H1 (cell line): Measurements from ENCODE around the gene NCK2. TPM values are rescaled to one million over a fixed set of nuclear protein-coding genes. Genes with fewer than 3 reads are reported as not detected.

ENCODE experiments used
- CTCF ChIA-PET: fragments of 300-600 bp; sonication (Branson Sonifier 250); formaldehyde crosslinking; loops from one replicate; lab custom pipeline; 2021; ENCODE audit not compliant: partially characterized antibody; lab: Charles Lee
- POLR2A ChIA-PET: fragments of 300-600 bp; sonication (Branson Sonifier 250); formaldehyde crosslinking; loops from one replicate; lab custom pipeline; 2021; ENCODE audit warnings: inconsistent platforms; ENCODE audit not compliant: partially characterized antibody; lab: Charles Lee
- DNase-seq, 2 experiments: peaks; one replicate each; pipeline versions ENCODE4 v3.0.0 to v3.0.0-alpha.2; 2010 to 2022; ENCODE audit warnings: low spot score in 2 of 2, low read depth in 1 of 2, mixed read lengths in 1 of 2
- FAIRE-seq: peaks from 2 replicates; lab custom pipeline; 2011; peaks lifted over from hg19 to GRCh38; lab: Jason Lieb, UNC
- H2AFZ ChIP-seq: 2 replicates; pipeline ENCODE4 v1.8.1; 2012; ENCODE audit warnings: low read length, inconsistent platforms
- H2AK5ac ChIP-seq: 2 replicates; pipeline ENCODE4 v1.6.1; 2013; ENCODE audit warnings: low read depth, low read length
- H2BK120ac ChIP-seq: replicated peaks from 2 replicates; pipeline ENCODE3; 2013; ENCODE audit warnings: low read depth, low read length, inconsistent platforms
- H2BK12ac ChIP-seq: 2 replicates; pipeline ENCODE4 v1.6.1; 2013; ENCODE audit warnings: low read depth, low read length
- H2BK15ac ChIP-seq: 2 replicates; pipeline ENCODE4 v1.6.1; 2013; ENCODE audit warnings: low read length
- H2BK20ac ChIP-seq: 2 replicates; pipeline ENCODE4 v1.6.1; 2013; ENCODE audit warnings: low read length
- H2BK5ac ChIP-seq: 2 replicates; pipeline ENCODE4 v1.6.1; 2013; ENCODE audit warnings: low read depth, low read length
- H3K14ac ChIP-seq: 2 replicates; pipeline ENCODE4 v1.6.1; 2013; ENCODE audit warnings: inconsistent platforms; ENCODE audit not compliant: insufficient read length
- H3K18ac ChIP-seq: 2 replicates; pipeline ENCODE4 v1.6.1; 2013; ENCODE audit warnings: low read length; ENCODE audit errors: extremely low read depth
- H3K23ac ChIP-seq: 2 replicates; pipeline ENCODE4 v1.6.1; 2013; ENCODE audit warnings: inconsistent platforms; ENCODE audit not compliant: insufficient read length
- H3K23me2 ChIP-seq: 2 replicates; pipeline ENCODE4 v1.6.1; 2013; ENCODE audit warnings: low read depth, low read length
- H3K27ac ChIP-seq: 2 replicates; pipeline ENCODE4 v1.6.1; 2011; ENCODE audit warnings: low read depth, low read length, inconsistent platforms
- H3K27me3 ChIP-seq, 4 experiments: replicated peaks in 1 of 4; 1 replicate in 1 of 4; 2 replicates in 3 of 4; pipeline versions ENCODE4 v1.6.1 to v1.8.1; 2011 to 2013; ENCODE audit warnings: low read length in 3 of 4, mild to moderate bottlenecking in 3 of 4, inconsistent platforms in 2 of 4, mixed read lengths in 2 of 4, moderate library complexity in 1 of 4; ENCODE audit not compliant: control insufficient read depth in 3 of 4, insufficient read depth in 3 of 4; ENCODE audit errors: extremely low read depth in 1 of 4
- H3K36me3 ChIP-seq, 4 experiments: 2 replicates each; pipeline versions ENCODE4 v1.6.1 to v1.8.1; 2011 to 2013; ENCODE audit warnings: mild to moderate bottlenecking in 4 of 4, low read length in 3 of 4, moderate library complexity in 2 of 4, control low read depth in 1 of 4, inconsistent platforms in 1 of 4; ENCODE audit not compliant: insufficient read depth in 4 of 4, control insufficient read depth in 2 of 4
- H3K4ac ChIP-seq: replicated peaks from 2 replicates; pipeline ENCODE3; 2013; ENCODE audit warnings: low read length, low read depth, mixed read lengths, inconsistent platforms; ENCODE audit not compliant: insufficient read length
- H3K4me1 ChIP-seq, 4 experiments: replicated peaks in 1 of 4; 1 replicate in 1 of 4; 2 replicates in 3 of 4; pipeline versions ENCODE4 v1.6.1 to v1.8.1; 2011 to 2013; ENCODE audit warnings: low read length in 3 of 4, inconsistent platforms in 2 of 4, mixed read lengths in 1 of 4; ENCODE audit not compliant: insufficient read depth in 4 of 4, control insufficient read depth in 3 of 4
- H3K4me2 ChIP-seq, 2 experiments: 2 replicates each; pipeline versions ENCODE4 v1.6.1 to v1.8.1; 2011 to 2013; ENCODE audit warnings: low read depth in 2 of 2, low read length in 2 of 2, control low read depth in 1 of 2, inconsistent platforms in 1 of 2, mild to moderate bottlenecking in 1 of 2; ENCODE audit not compliant: insufficient read depth in 1 of 2
- H3K4me3 ChIP-seq, 4 experiments: fragments of 200-600, 300-600 bp in 1 of 4; sonication (generic), shearing (Covaris generic), sonication (Bioruptor Twin) in 1 of 4; 2 replicates each; pipeline versions ENCODE4 v1.5.1 to v1.8.1; 2011 to 2016; ENCODE audit warnings: low read length in 4 of 4, low read depth in 3 of 4, control low read depth in 2 of 4, inconsistent platforms in 2 of 4, mild to moderate bottlenecking in 2 of 4, mixed read lengths in 1 of 4, moderate library complexity in 1 of 4; ENCODE audit not compliant: insufficient read depth in 2 of 4; ENCODE audit errors: extremely low read depth in 1 of 4
- H3K56ac ChIP-seq: replicated peaks from 2 replicates; pipeline ENCODE3; 2013; ENCODE audit warnings: low read depth, mild to moderate bottlenecking, mixed read lengths, low read length, inconsistent platforms; ENCODE audit not compliant: insufficient read length
- H3K79me1 ChIP-seq: 2 replicates; pipeline ENCODE4 v1.6.1; 2013; ENCODE audit warnings: low read depth, low read length, control low read depth
- H3K79me2 ChIP-seq, 2 experiments: 2 replicates each; pipeline versions ENCODE4 v1.6.1 to v1.8.1; 2012 to 2013; ENCODE audit warnings: low read length in 2 of 2, mild to moderate bottlenecking in 2 of 2, inconsistent platforms in 1 of 2; ENCODE audit not compliant: insufficient read depth in 2 of 2, control insufficient read depth in 1 of 2
- H3K9ac ChIP-seq, 4 experiments: replicated peaks in 1 of 4; 1 replicate in 1 of 4; 2 replicates in 3 of 4; pipeline versions ENCODE4 v1.6.1 to v1.8.1; 2011 to 2013; ENCODE audit warnings: low read depth in 3 of 4, low read length in 3 of 4, control low read depth in 2 of 4, mild to moderate bottlenecking in 2 of 4, moderate library complexity in 2 of 4, inconsistent platforms in 1 of 4; ENCODE audit errors: extremely low read depth in 1 of 4
- H3K9me3 ChIP-seq, 2 experiments: 2 replicates each; pipeline versions ENCODE4 v1.6.1 to v1.8.1; 2012 to 2013; ENCODE audit warnings: mild to moderate bottlenecking in 2 of 2, moderate library complexity in 2 of 2, control low read depth in 1 of 2, inconsistent platforms in 1 of 2, low read depth in 1 of 2, low read length in 1 of 2, mixed read lengths in 1 of 2; ENCODE audit not compliant: insufficient read depth in 2 of 2
- H4K20me1 ChIP-seq, 2 experiments: replicated peaks in 1 of 2; 2 replicates each; pipeline versions ENCODE3 to v1.8.1; 2011 to 2013; ENCODE audit warnings: inconsistent platforms in 2 of 2, low read length in 2 of 2, mild to moderate bottlenecking in 1 of 2; ENCODE audit not compliant: insufficient read depth in 2 of 2, control insufficient read depth in 1 of 2
- H4K5ac ChIP-seq: 2 replicates; pipeline ENCODE4 v1.6.1; 2013; ENCODE audit warnings: low read length, low read depth, mixed read lengths, inconsistent platforms; ENCODE audit not compliant: insufficient read length
- H4K8ac ChIP-seq: 2 replicates; pipeline ENCODE4 v1.8.0; 2013; ENCODE audit warnings: mild to moderate bottlenecking, moderate library complexity, low read length, inconsistent platforms; ENCODE audit not compliant: insufficient read depth; ENCODE audit errors: extremely low read depth
- H4K91ac ChIP-seq: replicated peaks from 2 replicates; pipeline ENCODE3; 2013; ENCODE audit warnings: low read length, mixed read lengths, inconsistent platforms; ENCODE audit not compliant: insufficient read length
- CHD2 ChIP-seq: IDR thresholded peaks from 2 replicates; pipeline ENCODE4 v1.6.1; 2012; ENCODE audit warnings: low read length, improper control_type of control experiment
- JUN ChIP-seq: IDR thresholded peaks from 2 replicates; pipeline ENCODE4 v1.6.1; 2011; ENCODE audit warnings: low read depth, mild to moderate bottlenecking, improper control_type of control experiment, low read length
- NRF1 ChIP-seq: IDR thresholded peaks from 2 replicates; pipeline ENCODE4 v1.6.1; 2011; ENCODE audit warnings: mild to moderate bottlenecking, low read depth, low read length, improper control_type of control experiment
- SIRT6 ChIP-seq: IDR thresholded peaks from one replicate; pipeline ENCODE4 v1.7.1; 2012; ENCODE audit warnings: low read length, inconsistent platforms
- TAF1 ChIP-seq: IDR thresholded peaks from 2 replicates; pipeline ENCODE4 v1.6.1; 2011; ENCODE audit warnings: mild to moderate bottlenecking, low read depth, low read length
- WGBS, 2 experiments: shearing (Covaris generic) in 1 of 2; methylation state at CpG; one replicate each; pipeline versions ENCODE4 v1.1.6 to v1.1.7; 2013 to 2015; ENCODE audit warnings: low lambda C conversion rate in 2 of 2, mixed read lengths in 2 of 2, inconsistent platforms in 1 of 2, low coverage in 1 of 2, missing lambda C conversion rate in 1 of 2; ENCODE audit not compliant: insufficient replicate concordance in 2 of 2, insufficient coverage in 1 of 2, insufficient read length in 1 of 2; ENCODE audit errors: extremely low coverage in 1 of 2, missing lambda C conversion rate in 1 of 2; 5-methylcytosine and 5-hydroxymethylcytosine counted together
- polyA plus RNA-seq, 7 experiments: library from polyadenylated mRNA; depleted of rRNA in 3 of 7; stranded (reverse) in 5 of 7; unstranded in 2 of 7; fragments of >200 nt in 5 of 7; fragments of 200-250 nt in 2 of 7; gene quantifications; 1 replicate in 5 of 7; 2 replicates in 1 of 7; 4 replicates in 1 of 7; pipeline versions ENCODE4 v1.2.1 to v1.2.3, GENCODE V29; 2011 to 2013; ENCODE audit warnings: missing spikeins in 2 of 7, mixed read lengths in 2 of 7
- total RNA-seq: library from RNA; stranded (reverse); fragmentation: NEBNext Ultra II Directional; extraction: Animal tissue kit (Norgen Biotek cat#: 25700); gene quantifications from 2 replicates; pipeline ENCODE4 v1.2.1, GENCODE V29; 2021

Gene NCK2
- total and polyA plus RNA-seq, 2 of the 8 experiments (the other 6 are each of a cell fraction or from before 2014, with no cell fraction given): 30.3 to 65.7 TPM

- TF ChIP-seq JUN (no peak), TAF1 (no peak), NRF1 (no peak), SIRT6 (no peak), CHD2 (no peak)
- H4K91ac ChIP-seq: no peak overlapping the region
- no peaks in the 10 kb centered on the region for H3K9me3 ChIP-seq
- H4K20me1 ChIP-seq: peaks cover 19 to 33% of the 10 kb centered on the region in 2 experiments
- H2BK12ac ChIP-seq: no peak overlapping the region
- no peak overlapping the region for H4K5ac ChIP-seq
- no peak overlapping the region for H2BK120ac ChIP-seq
- H3K79me1 ChIP-seq: peaks cover 9% of the 10 kb centered on the region; the same call in 1 of the 2 replicates
- H3K4me2 ChIP-seq: no peak overlapping the region
- 91% methylated on average over 10 of the region's 10 CpGs; no CpG with 5 or more reads in 1 of the 2 experiments for WGBS, 2 experiments
- peaks cover 9 to 16% (median 15%) of the 10 kb centered on the region in 4 experiments for H3K4me1 ChIP-seq
- no peak overlapping the region for H2AK5ac ChIP-seq
- FAIRE-seq: no peak
- no peak overlapping the region for H3K4ac ChIP-seq
- H3K23me2 ChIP-seq: no peaks in the 10 kb centered on the region
- H3K9ac ChIP-seq: no peak overlapping the region
- H4K8ac ChIP-seq: no peak overlapping the region
- no peak overlapping the region for H3K56ac ChIP-seq
- H2BK20ac ChIP-seq: no peak overlapping the region
- H3K18ac ChIP-seq: no peak overlapping the region
- no peaks in the 10 kb centered on the region for H3K27me3 ChIP-seq
- no peak for DNase-seq
- H3K14ac ChIP-seq: no peak overlapping the region
- CTCF ChIA-PET: no interaction called here
- no peak overlapping the region for H3K27ac ChIP-seq
- H3K4me3 ChIP-seq: no peak overlapping the region
- no peak overlapping the region for H3K23ac ChIP-seq
- no peaks in the 10 kb centered on the region for H3K36me3 ChIP-seq
- POLR2A ChIA-PET: no interaction called here
- H2AFZ ChIP-seq: no peak overlapping the region
- peaks cover 0 to 95% of the 10 kb centered on the region in 2 experiments; a peak in 2 of 4 replicates for H3K79me2 ChIP-seq
- H2BK5ac ChIP-seq: no peak overlapping the region
- no peak overlapping the region for H2BK15ac ChIP-seq
These were observed 20.9 kb downstream of the NCK2 start for GRCh38 chr2:105765415-105766299.
